ENCODE data around the gene MAB21L4.
"Not testable (repeated sequence)": the region's sequence is repeated elsewhere in the genome, so short reads cannot be mapped to it uniquely, and the experiment has no call there.

The MAB21L4 gene

GRCh38 chr2:240855670-240856069 lies 40.3 kb downstream of the MAB21L4 start:
- Mint-ChIP-seq H3K4me3 (no peak overlapping the region), H3K27me3 (no peaks in the 10 kb centered on the region)

DNA sequence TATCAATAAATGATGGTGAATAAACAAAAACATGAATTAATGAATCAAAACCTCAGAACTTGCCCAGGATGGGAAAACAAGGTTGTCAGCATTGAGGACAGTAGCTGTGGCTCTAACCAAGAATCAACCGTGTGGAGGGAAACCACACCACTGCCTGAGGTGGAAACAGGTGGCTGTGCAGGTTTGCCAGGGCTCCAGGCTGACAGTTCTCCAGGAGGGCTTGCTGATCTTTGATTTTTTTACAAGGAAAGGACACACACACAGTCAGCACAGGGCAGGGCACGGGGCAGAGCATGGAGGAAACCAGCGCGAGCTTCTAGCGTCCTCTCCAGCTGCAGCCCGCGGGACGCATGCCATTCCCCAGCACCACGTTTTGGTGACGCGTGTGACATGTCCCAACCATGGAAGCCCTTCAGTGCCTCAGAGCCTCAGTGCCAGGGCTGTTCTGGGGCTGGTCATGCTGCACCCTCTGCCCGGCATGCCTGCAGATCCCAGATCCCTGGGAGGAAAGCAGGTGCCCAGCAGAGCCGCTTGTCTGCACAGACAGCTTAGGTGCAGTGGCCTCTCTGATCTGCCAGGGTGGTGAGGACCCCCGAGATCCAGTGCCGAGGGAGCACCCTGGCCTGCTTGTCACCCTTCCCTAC lies 43.2 kb downstream of the MAB21L4 start:
- H3K27me3 Mint-ChIP-seq: peaks cover under 1% of the 10 kb centered on the region
- no peaks in the 10 kb centered on the region for H3K9me3 Mint-ChIP-seq (ENCODE audit: low read depth)
- peaks cover 2% of the 10 kb centered on the region for H3K36me3 Mint-ChIP-seq
- H3K27ac Mint-ChIP-seq: no peak overlapping the region
- H3K4me1 Mint-ChIP-seq (ENCODE audit: low read depth): no peaks in the 10 kb centered on the region
- no peak overlapping the region for H3K4me3 Mint-ChIP-seq

More at GRCh38 chr2:240855670-240856069, 40.3 kb downstream of the MAB21L4 start:
- Mint-ChIP-seq H3K9me3 (ENCODE audit: low read depth) (no peaks in the 10 kb centered on the region), H3K4me1 (ENCODE audit: low read depth) (no peaks in the 10 kb centered on the region), H3K27ac (no peak overlapping the region), H3K36me3 (peaks cover 2% of the 10 kb centered on the region)

DNA sequence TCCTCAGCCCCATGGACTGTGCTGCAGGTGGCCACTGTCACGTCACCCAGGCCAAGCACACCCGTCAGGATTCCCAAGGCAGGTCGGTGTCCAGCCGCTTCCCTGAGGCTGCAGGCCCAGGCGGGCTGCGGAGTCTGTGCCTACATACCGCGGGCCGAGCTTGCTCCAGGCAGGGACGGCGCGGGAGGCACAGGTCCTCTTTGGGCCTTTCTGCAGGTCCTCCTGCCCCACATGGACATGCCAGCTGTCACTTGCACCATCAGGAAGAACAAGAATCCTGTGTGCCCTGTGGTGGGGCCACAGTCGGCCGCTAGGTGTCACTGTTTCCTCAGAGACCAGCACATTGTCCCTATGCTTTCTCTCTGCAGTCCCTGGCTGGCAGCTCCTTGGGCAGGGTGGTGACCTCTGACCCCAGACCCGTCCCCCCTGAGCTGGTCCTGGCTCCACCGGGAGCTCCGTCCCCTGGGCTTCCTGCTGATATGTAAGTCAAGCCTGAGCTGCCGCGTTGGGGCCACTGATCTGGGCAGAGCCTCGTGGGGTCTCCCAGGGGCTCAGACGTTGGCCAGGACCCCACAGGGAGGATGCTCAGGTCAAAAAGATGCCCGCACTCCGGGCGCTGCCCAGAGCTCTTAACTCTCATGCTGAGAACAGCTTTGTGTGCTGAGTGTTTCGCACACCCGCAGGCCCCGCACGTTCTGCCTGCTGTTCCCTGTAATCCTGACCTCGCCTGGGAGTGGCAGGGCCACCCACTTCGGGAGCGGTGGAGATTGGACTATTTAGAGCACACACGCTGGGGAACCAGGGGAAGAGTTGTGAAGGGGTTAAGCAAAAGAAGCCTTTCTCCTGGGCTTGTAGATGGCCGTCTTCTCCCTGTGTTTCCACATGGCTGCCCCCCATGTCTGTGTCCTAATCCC lies 44.6 kb downstream of the MAB21L4 start:
- H3K27me3 Mint-ChIP-seq: peaks cover 2% of the 10 kb centered on the region
- H3K9me3 Mint-ChIP-seq (ENCODE audit: low read depth): no peaks in the 10 kb centered on the region
- H3K4me3 Mint-ChIP-seq: no peak overlapping the region
- H3K4me1 Mint-ChIP-seq (ENCODE audit: low read depth): no peaks in the 10 kb centered on the region
- H3K27ac Mint-ChIP-seq: no peak overlapping the region
- peaks cover 2% of the 10 kb centered on the region for H3K36me3 Mint-ChIP-seq

DNA sequence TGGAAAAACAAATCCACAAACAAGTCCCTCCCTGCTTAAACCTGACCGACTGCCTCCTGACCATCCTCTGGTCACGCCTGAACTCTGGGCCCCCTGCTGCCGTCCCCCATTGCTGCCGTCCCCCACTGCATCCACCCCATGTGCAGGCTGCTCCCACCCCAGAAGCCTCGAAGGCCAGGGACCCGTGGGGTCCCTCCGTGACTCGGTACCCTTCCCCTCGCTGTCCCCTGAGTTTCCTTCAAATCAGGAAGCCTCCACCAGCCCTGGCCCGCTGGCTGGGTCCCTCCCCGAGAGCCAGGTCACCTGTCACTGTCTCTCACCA lies 45.2 kb downstream of the MAB21L4 start:
- Mint-ChIP-seq H3K9me3 (ENCODE audit: low read depth) (no peaks in the 10 kb centered on the region), H3K4me3 (no peak overlapping the region), H3K27ac (no peak overlapping the region), H3K27me3 (peaks cover 2% of the 10 kb centered on the region), H3K36me3 (peaks cover 2% of the 10 kb centered on the region), H3K4me1 (ENCODE audit: low read depth) (no peaks in the 10 kb centered on the region)

- Mint-ChIP-seq H3K4me3 (no peak overlapping the region), H3K4me1 (ENCODE audit: low read depth) (no peaks in the 10 kb centered on the region), H3K27ac (no peak overlapping the region), H3K27me3 (peaks cover 2% of the 10 kb centered on the region), H3K9me3 (ENCODE audit: low read depth) (no peaks in the 10 kb centered on the region), H3K36me3 (peaks cover 4% of the 10 kb centered on the region)
Observed at GRCh38 chr2:240850026-240850425, 45.9 kb downstream of the MAB21L4 start.

DNA sequence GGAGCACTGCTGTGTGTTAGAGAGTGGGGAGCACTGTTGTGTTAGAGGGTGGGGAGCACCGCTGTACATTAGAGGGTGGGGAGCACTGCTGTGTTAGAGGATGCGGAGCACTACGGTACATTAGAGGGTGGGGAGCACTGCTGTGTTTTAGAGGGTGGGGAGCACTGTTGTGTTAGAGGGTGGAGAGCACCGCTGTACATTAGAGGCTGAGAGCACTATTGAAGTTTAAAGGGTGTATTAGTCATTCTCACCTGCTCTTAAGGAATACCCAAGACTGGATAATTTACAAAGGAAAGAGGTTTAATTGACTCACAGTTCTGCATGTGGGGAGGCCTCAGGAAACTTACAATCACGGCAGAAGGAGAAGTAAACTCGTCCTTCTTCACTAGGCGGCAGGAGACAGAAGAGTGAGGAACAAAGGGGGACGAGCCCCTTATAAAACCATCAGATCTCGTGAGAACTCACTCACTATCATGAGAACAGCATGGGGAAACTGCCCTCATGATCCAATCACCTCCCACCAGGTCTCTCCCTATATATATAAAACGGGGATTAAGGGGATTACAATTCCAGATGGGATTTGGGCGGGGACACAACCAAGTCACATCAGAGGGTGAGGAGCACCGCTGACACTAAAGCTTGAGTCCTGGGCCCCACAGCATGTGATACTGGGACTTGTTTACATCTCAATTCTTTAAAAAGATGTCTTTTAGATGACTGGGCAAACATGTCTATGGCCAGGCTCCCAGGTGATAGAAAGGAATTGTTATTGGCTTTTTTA lies 46.9 kb downstream of the MAB21L4 start:
- Mint-ChIP-seq H3K4me1 (ENCODE audit: low read depth) (no peaks in the 10 kb centered on the region), H3K9me3 (ENCODE audit: low read depth) (no peaks in the 10 kb centered on the region), H3K36me3 (peaks cover 4% of the 10 kb centered on the region), H3K27me3 (peaks cover 2% of the 10 kb centered on the region), H3K27ac (no peak overlapping the region), H3K4me3 (no peak overlapping the region)

DNA sequence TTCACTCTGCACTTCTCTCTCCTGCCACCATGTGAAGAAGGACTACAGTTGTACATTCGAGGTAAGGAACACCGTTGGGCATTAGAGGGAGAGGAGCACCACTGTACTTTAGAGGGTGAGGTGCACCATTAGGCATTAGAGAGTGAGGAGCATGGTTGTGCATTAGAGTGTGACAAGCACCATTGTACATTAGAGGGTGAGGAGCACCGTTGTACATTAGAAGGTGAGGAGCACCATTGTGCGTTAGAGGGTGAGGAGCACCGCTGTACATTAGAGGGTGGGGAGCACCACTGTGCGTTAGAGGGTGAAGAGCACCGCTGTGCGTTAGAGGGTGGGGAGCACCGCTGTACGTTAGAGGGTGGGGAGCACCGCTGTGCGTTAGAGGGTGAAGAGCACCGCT lies 48.1 kb downstream of the MAB21L4 start:
- Mint-ChIP-seq H3K9me3 (ENCODE audit: low read depth) (no peaks in the 10 kb centered on the region), H3K27me3 (peaks cover 2% of the 10 kb centered on the region), H3K4me3 (no peak overlapping the region), H3K4me1 (ENCODE audit: low read depth) (no peaks in the 10 kb centered on the region), H3K27ac (no peak overlapping the region), H3K36me3 (peaks cover 4% of the 10 kb centered on the region)

DNA sequence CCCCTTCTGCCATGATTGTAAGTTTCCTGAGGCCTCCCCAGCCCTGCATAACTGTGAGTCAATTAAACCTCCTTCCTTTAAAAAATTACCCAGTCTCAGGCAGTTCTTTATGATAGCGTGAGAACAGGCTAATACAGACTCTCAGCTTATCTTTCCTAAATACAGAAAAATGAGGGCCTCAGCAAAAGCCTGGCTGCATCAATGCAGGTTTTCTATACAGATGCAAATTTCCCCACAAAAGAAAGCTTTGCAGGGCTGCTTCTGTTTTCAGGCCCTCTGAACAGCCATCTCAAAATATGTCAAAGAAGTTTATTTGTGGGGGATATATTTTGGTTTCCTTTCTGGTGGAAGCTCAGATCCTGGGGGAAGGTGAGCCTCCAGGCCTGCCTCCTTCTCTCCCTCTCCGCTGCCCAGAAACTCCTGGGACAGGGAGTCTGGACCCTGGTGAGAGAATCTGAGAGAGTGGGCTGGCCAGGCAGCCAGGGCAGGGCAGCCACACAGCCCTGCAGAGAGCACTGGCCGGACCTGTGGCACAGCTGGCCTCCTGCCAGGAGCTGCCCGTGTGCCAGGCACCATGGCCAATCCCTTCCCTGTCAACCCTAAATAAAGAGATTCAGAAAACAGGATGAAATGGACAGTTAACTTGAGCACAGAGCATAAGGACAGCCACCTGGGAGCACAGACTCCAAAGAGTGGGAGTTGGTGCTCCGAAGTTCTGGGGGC lies 48.9 kb downstream of the MAB21L4 start:
- peaks cover 2% of the 10 kb centered on the region for H3K27me3 Mint-ChIP-seq
- H3K4me1 Mint-ChIP-seq (ENCODE audit: low read depth): no peaks in the 10 kb centered on the region
- H3K9me3 Mint-ChIP-seq (ENCODE audit: low read depth): no peaks in the 10 kb centered on the region
- H3K27ac Mint-ChIP-seq: no peak overlapping the region
- no peak overlapping the region for H3K4me3 Mint-ChIP-seq
- H3K36me3 Mint-ChIP-seq: peaks cover 4% of the 10 kb centered on the region

- H3K27ac Mint-ChIP-seq; H3K9me3 Mint-ChIP-seq (ENCODE audit: low read depth); H3K27me3 Mint-ChIP-seq; H3K4me3 Mint-ChIP-seq; H3K36me3 Mint-ChIP-seq; H3K4me1 Mint-ChIP-seq (ENCODE audit: low read depth): not testable (repeated sequence)
Observed at GRCh38 chr2:240846309-240846708, 49.6 kb downstream of the MAB21L4 start.

GRCh38 chr2:240840435-240841060 lies 55.4 kb downstream of the MAB21L4 start:
- Mint-ChIP-seq H3K4me3 (no peak overlapping the region), H3K36me3 (peaks cover 4% of the 10 kb centered on the region), H3K27me3 (peaks cover 1% of the 10 kb centered on the region), H3K4me1 (ENCODE audit: low read depth) (no peaks in the 10 kb centered on the region), H3K27ac (no peak overlapping the region), H3K9me3 (ENCODE audit: low read depth) (no peaks in the 10 kb centered on the region)

DNA sequence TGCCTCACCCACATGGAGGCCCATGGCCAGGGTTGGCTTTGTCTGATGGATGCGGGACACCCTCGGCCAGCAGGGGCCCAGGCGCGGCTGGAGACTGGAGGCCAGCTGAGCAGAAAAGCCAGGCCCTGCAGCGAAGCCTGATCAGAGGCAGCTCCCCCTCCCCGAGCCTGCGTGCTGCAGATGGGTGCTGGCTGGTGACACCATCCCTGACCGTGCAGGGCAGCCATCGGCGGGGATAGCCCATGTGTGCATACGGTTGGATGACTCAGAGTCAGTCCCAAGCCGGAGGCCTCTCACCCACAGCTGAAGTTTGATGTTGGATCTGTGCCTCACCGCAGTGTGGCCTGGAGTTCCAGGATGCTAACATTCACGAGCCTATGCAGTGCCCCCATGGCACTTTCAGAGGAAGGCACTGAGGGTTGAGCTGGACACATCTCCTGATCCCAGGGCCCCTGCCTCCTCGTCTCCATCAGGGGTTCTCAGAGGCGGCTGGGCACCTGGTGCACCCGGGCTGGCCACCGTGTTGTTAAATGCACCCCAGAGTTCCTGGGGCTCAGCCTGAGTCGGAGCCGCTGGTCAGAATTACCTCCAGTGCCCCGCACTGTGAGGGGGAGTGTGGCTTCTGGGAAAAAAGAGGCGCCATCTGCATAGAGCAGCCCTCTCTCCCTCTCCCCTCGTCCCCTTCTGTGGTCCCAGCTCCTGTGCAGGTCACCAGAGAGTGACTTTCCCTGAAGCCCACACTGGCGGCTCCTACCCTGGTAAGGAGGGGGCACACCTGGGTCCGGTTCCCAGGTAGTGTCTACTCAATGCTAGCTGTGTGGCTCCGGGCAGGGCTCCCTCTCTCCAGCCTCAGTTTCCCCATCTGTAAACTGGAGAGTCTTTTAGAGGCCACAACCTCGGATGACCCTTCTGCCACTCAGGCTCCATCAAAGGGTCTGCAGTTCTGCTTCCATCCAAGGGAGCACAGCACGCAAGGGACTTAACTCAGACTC lies 56.5 kb downstream of the MAB21L4 start:
- no peaks in the 10 kb centered on the region for H3K36me3 Mint-ChIP-seq
- H3K9me3 Mint-ChIP-seq (ENCODE audit: low read depth): no peaks in the 10 kb centered on the region
- no peak overlapping the region for H3K4me3 Mint-ChIP-seq
- peaks cover 1% of the 10 kb centered on the region for H3K27me3 Mint-ChIP-seq
- no peak overlapping the region for H3K27ac Mint-ChIP-seq
- H3K4me1 Mint-ChIP-seq (ENCODE audit: low read depth): no peaks in the 10 kb centered on the region

- H3K27ac Mint-ChIP-seq: no peak overlapping the region
- no peaks in the 10 kb centered on the region for H3K9me3 Mint-ChIP-seq (ENCODE audit: low read depth)
- peaks cover 1% of the 10 kb centered on the region for H3K27me3 Mint-ChIP-seq
- no peaks in the 10 kb centered on the region for H3K36me3 Mint-ChIP-seq
- no peaks in the 10 kb centered on the region for H3K4me1 Mint-ChIP-seq (ENCODE audit: low read depth)
- H3K4me3 Mint-ChIP-seq: no peak overlapping the region
Observed at GRCh38 chr2:240837621-240838020, 58.3 kb downstream of the MAB21L4 start.

- Mint-ChIP-seq H3K9me3 (ENCODE audit: low read depth) (no peaks in the 10 kb centered on the region), H3K4me1 (ENCODE audit: low read depth) (peaks cover under 1% of the 10 kb centered on the region), H3K27me3 (peaks cover 1% of the 10 kb centered on the region), H3K4me3 (no peak overlapping the region), H3K36me3 (no peaks in the 10 kb centered on the region), H3K27ac (no peak overlapping the region)
Observed at GRCh38 chr2:240836781-240837467, 59.0 kb downstream of the MAB21L4 start.
